GM12892 (cell line): ENCODE results near the gene TPO.

Experiments
- DNase-seq: peaks from one replicate; pipeline ENCODE4 v3.0.0; 2011; ENCODE audit not compliant: insufficient read length
- FAIRE-seq: peaks from 2 replicates; lab custom pipeline; 2011; peaks lifted over from hg19 to GRCh38; lab: Jason Lieb, UNC
- POLR2A ChIP-seq: IDR thresholded peaks from 2 replicates; pipeline ENCODE4 v1.6.1; 2011; ENCODE audit warnings: low read depth, low read length, control low read depth
- POLR2AphosphoS5 ChIP-seq: IDR thresholded peaks from 2 replicates; pipeline ENCODE4 v1.6.1; 2011; ENCODE audit warnings: low read depth, low read length, control low read depth
- TAF1 ChIP-seq: IDR thresholded peaks from 2 replicates; pipeline ENCODE4 v1.6.1; 2011; ENCODE audit warnings: low read depth, mild to moderate bottlenecking, control low read depth, low read length, borderline replicate concordance

Gene TPO

DNA sequence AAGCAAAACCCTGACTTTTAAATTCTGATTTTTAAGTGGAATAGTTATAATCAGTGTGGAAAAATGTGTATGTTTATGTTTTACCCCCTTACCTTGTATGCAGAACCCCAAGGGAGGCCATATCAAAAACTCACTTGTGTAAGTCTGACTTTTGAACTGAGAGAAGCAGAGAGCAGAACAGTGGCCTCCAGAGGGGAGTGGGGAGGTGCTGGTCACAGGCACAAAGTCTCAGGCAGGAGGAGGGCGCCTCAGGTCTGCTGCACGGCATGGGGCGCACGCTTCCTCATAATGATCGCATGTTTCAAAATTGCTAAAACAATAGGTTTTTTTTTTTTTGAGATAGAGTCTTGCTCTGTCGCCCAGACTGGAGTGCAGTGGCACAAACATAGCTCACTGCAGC, 127.8 kb downstream of the TPO start:
- FAIRE-seq (no peak), DNase-seq (no peak)
- TF ChIP-seq POLR2AphosphoS5, result no peak
- TF ChIP-seq TAF1, result no peak
- no peak for TF ChIP-seq POLR2A

- no peak for DNase-seq
- FAIRE-seq, result no peak
- TF ChIP-seq TAF1 (no peak), POLR2AphosphoS5 (no peak), POLR2A (no peak)
These were observed 128.7 kb downstream of the TPO start for GRCh38 chr2:1541819-1542475.

DNA sequence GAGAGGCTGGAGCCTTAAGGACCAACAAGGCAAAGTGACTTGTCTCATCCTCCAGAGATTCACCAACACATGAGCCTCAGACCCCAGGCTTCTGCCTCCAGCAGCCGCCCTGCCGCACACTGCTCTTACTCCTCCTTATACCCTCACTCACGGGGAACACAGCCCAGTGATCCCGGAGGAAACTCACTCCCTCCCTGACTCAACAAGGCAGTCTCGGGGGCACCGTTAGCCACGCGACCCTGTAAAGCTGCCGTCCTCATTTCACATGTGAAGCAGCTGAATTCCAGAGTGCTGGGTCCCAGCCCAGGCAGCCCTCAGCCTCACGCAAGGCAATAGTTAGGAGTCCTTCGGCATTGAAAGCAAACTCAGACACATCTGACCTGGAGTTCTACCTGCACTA, 129.7 kb downstream of the TPO start:
- TF ChIP-seq TAF1, result no peak
- TF ChIP-seq POLR2A, result no peak
- TF ChIP-seq POLR2AphosphoS5, result no peak
- no peak for FAIRE-seq
- DNase-seq, result no peak

DNA sequence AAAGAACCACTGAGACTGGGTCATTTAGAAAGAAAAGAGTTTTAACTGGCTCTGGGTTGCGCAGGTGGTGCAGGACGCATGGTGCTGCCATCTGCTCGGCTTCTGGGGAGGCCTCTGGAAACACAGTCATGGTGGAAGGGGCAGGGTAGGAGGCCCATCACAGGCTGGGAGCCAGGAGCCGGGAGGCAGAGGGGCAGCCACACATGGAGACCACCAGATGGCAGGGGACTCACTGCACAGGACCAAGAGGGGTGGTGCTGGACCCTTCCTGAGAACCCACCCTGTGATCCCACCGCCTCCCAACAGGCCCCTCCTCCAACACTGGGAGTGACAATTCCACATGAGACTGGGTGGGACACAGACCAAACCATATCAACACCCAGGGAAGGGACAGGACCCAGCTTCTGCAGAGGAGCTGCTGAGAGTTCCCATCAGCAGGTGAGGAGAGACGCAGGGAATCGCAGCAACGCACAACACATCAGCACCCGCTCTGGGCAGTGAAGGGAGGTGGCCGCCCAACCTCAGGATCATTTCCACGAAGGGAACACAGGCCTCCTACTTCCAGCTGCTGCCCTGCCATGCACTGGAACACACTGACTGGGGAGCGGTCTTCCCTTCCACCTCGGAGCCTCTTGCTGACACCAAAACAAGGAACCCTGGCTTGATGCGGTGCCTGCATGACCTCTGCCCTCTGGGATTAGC, 130.7 kb downstream of the TPO start:
- FAIRE-seq (no peak), DNase-seq (no peak)
- TF ChIP-seq TAF1 (no peak), POLR2A (no peak), POLR2AphosphoS5 (no peak)

DNA sequence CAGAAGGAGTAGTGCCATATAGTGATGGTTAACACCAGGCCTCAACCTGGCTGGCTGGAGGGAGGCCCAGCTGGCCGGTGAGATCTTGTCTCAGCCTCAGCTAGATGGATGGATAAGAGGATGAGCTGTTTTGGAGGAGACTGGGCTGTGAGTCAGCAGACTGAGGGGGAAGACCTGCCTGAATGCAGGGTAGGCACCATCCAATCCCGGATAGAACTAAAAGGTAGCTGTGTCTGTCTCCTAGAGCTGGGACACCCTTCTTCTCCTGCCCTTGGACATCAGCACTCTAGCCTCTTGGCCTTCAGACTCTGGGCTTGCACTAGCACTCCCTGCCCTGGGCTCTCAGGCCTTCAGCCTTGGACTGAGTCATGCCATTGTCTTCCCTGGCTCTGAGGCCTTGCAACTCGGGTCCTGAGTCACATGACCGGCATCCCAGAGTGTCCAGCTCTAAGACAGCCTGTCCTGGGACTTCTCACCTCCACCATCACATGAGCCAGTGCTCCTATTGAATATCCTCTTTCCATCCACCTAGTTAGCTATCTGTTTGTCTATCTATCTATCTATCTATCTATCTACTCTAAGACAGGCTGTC, 131.3 kb downstream of the TPO start:
- TF ChIP-seq POLR2A (no peak), POLR2AphosphoS5 (no peak), TAF1 (no peak)
- FAIRE-seq (no peak), DNase-seq (no peak)

DNA sequence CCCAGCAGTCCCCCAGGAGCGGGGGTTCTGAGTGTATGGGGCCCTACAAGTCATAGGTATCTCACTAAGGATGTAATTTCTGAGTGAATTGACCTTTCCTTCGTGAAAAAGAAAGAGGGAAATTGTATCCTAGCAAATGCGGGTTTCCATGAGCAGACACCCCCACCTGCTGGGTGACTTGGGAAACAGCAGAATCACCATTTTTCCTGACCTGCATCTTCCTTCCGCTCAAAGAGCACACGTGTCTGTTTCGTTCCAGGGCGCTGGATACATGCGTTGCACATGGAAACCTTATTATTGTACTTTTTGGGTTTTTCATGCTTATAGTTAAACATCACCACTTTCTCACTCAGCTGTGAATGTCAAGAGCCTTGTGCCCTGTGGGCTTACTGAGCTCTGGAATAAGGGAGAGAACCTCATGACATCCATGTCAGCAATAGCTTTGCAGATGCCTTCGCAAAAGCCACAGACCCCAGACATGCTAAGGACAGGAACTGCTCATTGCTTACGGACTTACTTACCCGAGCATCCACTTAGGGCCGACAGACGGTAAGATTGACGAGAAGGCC, 132.8 kb downstream of the TPO start:
- FAIRE-seq, result no peak

GRCh38 chr2:1546901-1547300, 133.6 kb downstream of the TPO start:
- FAIRE-seq (no peak), DNase-seq (no peak)
- TF ChIP-seq POLR2AphosphoS5, result no peak
- TF ChIP-seq POLR2A, result no peak
- TF ChIP-seq TAF1, result no peak

More for the DNA sequence above, 132.8 kb downstream of the TPO start:
- DNase-seq, result no peak
- TF ChIP-seq TAF1 (no peak), POLR2AphosphoS5 (no peak), POLR2A (no peak)

- FAIRE-seq, result no peak
- TF ChIP-seq TAF1 (no peak), POLR2A (no peak), POLR2AphosphoS5 (no peak)
- no peak for DNase-seq
These were observed 135.8 kb downstream of the TPO start for GRCh38 chr2:1548910-1549673.

DNA sequence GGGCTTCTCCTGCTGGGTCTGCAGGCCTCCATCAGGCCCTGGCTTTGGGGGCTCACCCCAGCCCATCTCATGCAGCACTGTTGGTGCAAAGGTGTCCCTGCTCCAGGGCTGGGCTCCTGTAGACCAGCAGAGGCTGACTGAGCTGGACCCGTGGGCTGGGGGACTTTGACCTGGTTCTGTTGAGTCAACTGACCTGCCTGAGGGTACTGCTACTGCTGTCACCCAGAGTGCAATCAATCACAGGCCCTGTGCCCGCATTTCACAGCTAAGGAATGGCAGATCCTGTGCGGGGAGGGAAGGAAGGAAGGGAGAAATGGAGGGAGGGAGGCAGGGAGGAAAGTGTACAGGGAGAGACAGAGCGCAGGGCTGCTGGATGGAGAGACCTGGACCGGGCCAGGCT, 136.8 kb downstream of the TPO start:
- FAIRE-seq (no peak), DNase-seq (no peak)
- TF ChIP-seq TAF1 (no peak), POLR2A (no peak), POLR2AphosphoS5 (no peak)

DNA sequence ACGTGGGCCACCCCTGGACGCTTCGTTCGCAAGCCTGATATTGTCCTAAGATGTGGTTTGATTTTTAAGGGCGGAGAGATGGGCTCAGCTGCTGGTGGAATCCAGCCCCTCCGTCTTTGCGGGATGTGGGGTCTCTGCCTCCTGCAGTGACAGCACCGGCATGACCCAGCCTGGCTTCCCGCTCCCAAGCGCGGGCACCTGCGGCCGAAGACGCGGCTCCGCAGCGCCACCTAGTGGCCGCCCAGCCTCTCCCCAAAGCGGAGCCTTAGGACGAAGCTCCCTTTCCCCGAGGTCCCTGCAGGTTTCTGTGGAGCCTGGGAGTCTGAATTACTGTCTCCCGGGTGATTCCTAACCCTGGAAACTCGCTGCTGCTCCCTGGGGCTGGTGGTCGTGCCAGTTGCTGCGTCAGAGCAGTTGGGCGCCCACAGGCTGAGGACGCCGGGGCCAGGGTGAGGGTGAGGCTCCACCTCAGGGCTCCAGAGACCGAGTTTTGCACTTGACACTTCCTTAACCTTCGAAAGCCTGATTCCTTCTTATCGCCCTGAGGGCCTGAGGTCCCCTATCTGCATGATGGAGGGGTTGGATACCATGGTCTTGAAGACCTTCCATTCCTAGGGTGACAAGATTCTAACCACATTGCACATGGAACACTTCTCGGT, 137.5 kb downstream of the TPO start:
- DNase-seq, result peak; percentile 85
- FAIRE-seq, result no peak

More for the DNA sequence above, 137.5 kb downstream of the TPO start:
- TF ChIP-seq TAF1 (no peak), POLR2AphosphoS5 (no peak), POLR2A (no peak)
